LNCaP clone FGC (cell line): ENCODE data around the gene DGUOK.
"Not testable (repeated sequence)": the region's sequence is repeated elsewhere in the genome, so short reads cannot be mapped to it uniquely, and the experiment has no call there.

Experiments used
- DNase-seq: peaks from one replicate; pipeline ENCODE4 v3.0.0-alpha.2; 2011; ENCODE audit warnings: low read depth
- H3K4me3 ChIP-seq: 2 replicates; pipeline ENCODE4 v1.5.1; 2011; ENCODE audit warnings: mild to moderate bottlenecking, low read depth, low read length, control low read depth
- CTCF ChIP-seq: IDR thresholded peaks from 2 replicates; pipeline ENCODE4 v1.5.1; 2012; ENCODE audit warnings: mild to moderate bottlenecking; ENCODE audit not compliant: control insufficient read depth, insufficient read depth; ENCODE audit errors: extremely low read depth

DGUOK gene

GRCh38 chr2:73926493-73927327 lies at the start of gene DGUOK:
Gene DGUOK (plus strand): TSS chr2:73926880. CDS start chr2:73926911, 31 bp downstream.
- no peak for TF ChIP-seq CTCF
- peak within 1 kb of the TSS; percentile 73 for H3K4me3 ChIP-seq
- DNase-seq: peak; percentile 89

- no peak overlapping the region for H3K4me3 ChIP-seq
- peak; percentile 31 for DNase-seq
- TF ChIP-seq CTCF: no peak
Observed at GRCh38 chr2:73877071-73877802, 49.4 kb upstream of the DGUOK start.

GRCh38 chr2:73877984-73878383 lies 48.7 kb upstream of the DGUOK start:
- H3K4me3 ChIP-seq, DNase-seq: not testable (repeated sequence)

GRCh38 chr2:73885406-73885805 lies 41.3 kb upstream of the DGUOK start:
- TF ChIP-seq CTCF: no peak
- H3K4me3 ChIP-seq: no peak overlapping the region
- DNase-seq: no peak

- DNase-seq: no peak
- no peak overlapping the region for H3K4me3 ChIP-seq
- TF ChIP-seq CTCF: no peak
Observed at GRCh38 chr2:73886357-73886756, 40.3 kb upstream of the DGUOK start.

- not testable (repeated sequence) for H3K4me3 ChIP-seq, DNase-seq
Observed at GRCh38 chr2:73887596-73888353, 38.9 kb upstream of the DGUOK start.

- TF ChIP-seq CTCF: no peak
- no peak for DNase-seq
- H3K4me3 ChIP-seq: no peak overlapping the region
Observed at GRCh38 chr2:73888388-73888787, 38.3 kb upstream of the DGUOK start.
